Tibial artery (tissue), 4 donors: ENCODE data around the gene LOXHD1.

ENCODE experiments used
- DNase-seq, 2 donors: peaks; one replicate each; pipeline ENCODE4 v3.0.0-alpha.2; 2019
- H3K27ac ChIP-seq, 2 donors: fragments of 200-600 bp; sonication (generic) in 1 of 2; 1 replicate in 1 of 2; 2 replicates in 1 of 2; pipeline ENCODE4 v1.5.1; 2018 to 2019; ENCODE audit warnings: mild to moderate bottlenecking in 1 of 2
- H3K27me3 ChIP-seq, 2 donors: fragments of 200-600 bp; sonication (generic) in 1 of 2; one replicate each; pipeline versions ENCODE4 v1.5.1 to v1.6.0; 2016 to 2019
- H3K36me3 ChIP-seq, 3 donors: fragments of 200-600 bp; sonication (generic) in 2 of 3; one replicate each; pipeline ENCODE4 v1.5.1; 2016 to 2019; ENCODE audit warnings: mild to moderate bottlenecking in 2 of 3
- H3K4me1 ChIP-seq, 4 donors: fragments of 200-600 bp; sonication (generic) in 2 of 4; 1 replicate in 3 of 4; 2 replicates in 1 of 4; pipeline ENCODE4 v1.5.1; 2016 to 2019
- H3K4me3 ChIP-seq, 2 donors: fragments of 200-600 bp; sonication (generic) in 1 of 2; 1 replicate in 1 of 2; 2 replicates in 1 of 2; pipeline ENCODE4 v1.5.1; 2018 to 2019; ENCODE audit warnings: mild to moderate bottlenecking in 2 of 2
- H3K9me3 ChIP-seq, 3 donors: fragments of 200-600 bp; sonication (generic) in 1 of 3; one replicate each; pipeline ENCODE4 v1.5.1; 2016 to 2019
- intact Hi-C: fragments of 100-400 bp; cut with DNase I; formaldehyde crosslinking; loops from one replicate; pipeline ENCODE4 v1.15.0; 2023; ENCODE audit warnings: low total_unique reads
- TF ChIP-seq, protein P1 (sequence below), 2 experiments: fragments of 200-600 bp in 1 of 2; fragments of 450-650 bp in 1 of 2; IDR thresholded peaks; one replicate each; pipeline ENCODE4 v1.5.1; 2017 to 2019; ENCODE audit warnings: antibody characterized with exemption in 2 of 2, mild to moderate bottlenecking in 1 of 2, moderate library complexity in 1 of 2

Gene LOXHD1

DNA sequence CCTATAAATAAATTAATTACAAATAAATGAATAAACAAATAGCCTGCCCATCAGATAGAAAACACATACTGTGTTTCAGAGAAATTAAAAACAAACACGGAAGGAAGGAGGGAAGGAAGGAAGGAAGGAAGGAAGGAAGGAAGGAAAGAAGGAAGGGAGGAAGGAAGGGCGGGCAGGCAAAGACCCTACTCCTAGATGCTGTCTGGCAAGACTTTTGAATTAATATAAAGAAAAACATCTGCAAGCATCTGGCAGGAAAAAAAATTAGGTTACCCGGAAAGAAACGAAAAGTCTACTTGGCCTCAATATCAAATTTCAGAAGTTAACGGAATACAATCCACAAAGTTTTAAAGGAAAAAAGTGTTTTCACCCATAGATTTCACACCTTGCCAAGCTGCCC lies 49.1 kb downstream of the LOXHD1 start:
- DNase-seq: no peak
- H3K9me3 ChIP-seq: no peaks in the 10 kb centered on the region
- intact Hi-C loops: no loop called here
- TF ChIP-seq, protein P1, sequence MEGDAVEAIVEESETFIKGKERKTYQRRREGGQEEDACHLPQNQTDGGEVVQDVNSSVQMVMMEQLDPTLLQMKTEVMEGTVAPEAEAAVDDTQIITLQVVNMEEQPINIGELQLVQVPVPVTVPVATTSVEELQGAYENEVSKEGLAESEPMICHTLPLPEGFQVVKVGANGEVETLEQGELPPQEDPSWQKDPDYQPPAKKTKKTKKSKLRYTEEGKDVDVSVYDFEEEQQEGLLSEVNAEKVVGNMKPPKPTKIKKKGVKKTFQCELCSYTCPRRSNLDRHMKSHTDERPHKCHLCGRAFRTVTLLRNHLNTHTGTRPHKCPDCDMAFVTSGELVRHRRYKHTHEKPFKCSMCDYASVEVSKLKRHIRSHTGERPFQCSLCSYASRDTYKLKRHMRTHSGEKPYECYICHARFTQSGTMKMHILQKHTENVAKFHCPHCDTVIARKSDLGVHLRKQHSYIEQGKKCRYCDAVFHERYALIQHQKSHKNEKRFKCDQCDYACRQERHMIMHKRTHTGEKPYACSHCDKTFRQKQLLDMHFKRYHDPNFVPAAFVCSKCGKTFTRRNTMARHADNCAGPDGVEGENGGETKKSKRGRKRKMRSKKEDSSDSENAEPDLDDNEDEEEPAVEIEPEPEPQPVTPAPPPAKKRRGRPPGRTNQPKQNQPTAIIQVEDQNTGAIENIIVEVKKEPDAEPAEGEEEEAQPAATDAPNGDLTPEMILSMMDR (IDR thresholded peaks at IDR 0.05): no peak
- H3K27me3 ChIP-seq: peaks cover 0 to 2% of the 10 kb centered on the region in 2 donors
- H3K4me3 ChIP-seq: no peak overlapping the region
- no peaks in the 10 kb centered on the region for H3K36me3 ChIP-seq
- H3K4me1 ChIP-seq: no peaks in the 10 kb centered on the region
- no peak overlapping the region for H3K27ac ChIP-seq

DNA sequence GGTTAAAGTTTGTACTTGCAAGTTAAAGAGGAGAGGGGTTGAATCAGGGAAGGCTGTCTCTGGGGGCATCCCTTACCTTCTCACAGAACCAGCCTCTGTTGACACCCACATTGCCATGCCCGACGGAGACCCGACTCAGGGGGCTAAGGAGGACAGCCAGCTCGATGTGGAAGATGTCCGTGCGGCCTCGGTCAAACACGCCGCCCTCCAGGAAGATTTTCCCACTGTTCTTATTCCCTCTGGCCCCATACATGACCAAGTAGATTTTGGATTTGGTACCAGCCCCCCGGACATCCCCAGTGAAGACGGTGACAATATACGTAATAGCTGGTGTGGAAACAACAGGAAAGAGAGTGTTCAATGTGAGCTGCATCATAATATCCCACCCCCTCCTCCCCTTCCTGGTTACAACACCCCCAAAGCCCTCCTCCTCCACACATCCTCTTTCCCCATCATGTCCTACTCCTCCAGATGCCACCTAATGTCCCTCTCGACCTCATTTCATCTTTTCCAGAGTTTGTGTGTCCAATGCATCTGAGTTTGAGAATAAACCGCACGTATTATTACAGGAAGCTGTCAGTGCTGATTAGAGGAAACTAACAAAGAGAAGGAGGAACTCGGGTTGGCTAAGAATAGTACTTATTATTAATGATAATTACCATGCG lies 55.7 kb downstream of the LOXHD1 start:
- intact Hi-C loops: no loop called here

DNA sequence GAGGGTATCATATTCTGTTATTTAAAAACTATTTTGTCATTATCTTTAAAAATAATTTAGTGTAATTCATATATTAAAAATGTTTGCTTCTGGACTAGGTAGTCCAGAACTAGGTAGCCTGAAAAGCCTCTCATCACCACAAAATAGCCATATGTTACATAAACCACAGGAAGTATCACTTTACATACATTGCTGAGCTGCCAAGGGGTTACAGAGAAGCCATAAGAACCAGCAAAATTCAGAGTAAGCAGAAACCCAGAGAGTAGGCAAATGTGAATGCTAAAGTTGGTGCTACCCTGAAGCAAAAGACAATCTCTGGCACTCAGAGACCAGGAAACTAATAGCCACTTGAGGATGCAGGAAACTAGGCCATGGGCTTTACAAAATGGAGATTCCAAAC lies 60.9 kb downstream of the LOXHD1 start:
- H3K27me3 ChIP-seq: no peaks in the 10 kb centered on the region
- intact Hi-C loops: no loop called here
- TF ChIP-seq, protein P1 (IDR thresholded peaks at IDR 0.05): no peak
- no peaks in the 10 kb centered on the region for H3K36me3 ChIP-seq
- H3K27ac ChIP-seq: no peak overlapping the region
- no peaks in the 10 kb centered on the region for H3K4me1 ChIP-seq
- DNase-seq: no peak
- no peak overlapping the region for H3K4me3 ChIP-seq
- no peaks in the 10 kb centered on the region for H3K9me3 ChIP-seq

More for the DNA sequence above, 55.7 kb downstream of the LOXHD1 start:
- TF ChIP-seq, protein P1 (IDR thresholded peaks at IDR 0.05): no peak
- Histone ChIP-seq H3K27ac (no peak overlapping the region), H3K27me3 (no peaks in the 10 kb centered on the region), H3K4me3 (no peak overlapping the region), H3K4me1 (no peaks in the 10 kb centered on the region), H3K9me3 (no peaks in the 10 kb centered on the region), H3K36me3 (no peaks in the 10 kb centered on the region)
- no peak for DNase-seq

DNA sequence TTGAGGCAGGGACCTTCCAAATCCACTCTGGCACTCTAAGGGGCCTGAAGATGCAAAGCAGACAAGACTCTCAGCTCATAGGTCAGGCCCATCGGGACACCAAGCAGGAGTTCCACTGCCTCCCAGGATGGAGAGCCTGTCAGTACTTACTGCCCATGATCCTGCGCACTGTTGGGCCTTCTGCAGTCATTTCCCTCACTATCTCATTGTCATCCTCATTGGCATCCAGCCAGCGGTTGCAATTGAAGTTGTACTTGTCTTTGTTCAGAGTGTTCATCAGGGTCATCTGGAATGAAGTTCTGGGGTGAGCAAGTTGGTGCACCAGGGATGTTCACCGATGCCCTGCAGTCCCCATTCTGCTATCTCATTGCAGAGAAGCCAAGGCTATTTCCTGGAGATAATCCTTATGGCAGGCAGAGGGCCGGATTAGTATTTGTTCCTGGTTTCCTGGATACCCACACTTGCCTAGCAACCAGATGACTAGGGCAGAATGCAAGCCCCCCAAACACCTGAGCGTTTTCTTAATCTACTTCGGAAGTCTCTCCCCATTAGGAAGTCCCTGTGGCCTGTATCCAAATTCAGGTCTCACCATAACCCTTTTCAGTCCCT lies 65.1 kb downstream of the LOXHD1 start:
- no peaks in the 10 kb centered on the region for H3K4me1 ChIP-seq
- H3K36me3 ChIP-seq: no peaks in the 10 kb centered on the region
- no peaks in the 10 kb centered on the region for H3K27me3 ChIP-seq
- no peaks in the 10 kb centered on the region for H3K9me3 ChIP-seq
- DNase-seq: no peak
- TF ChIP-seq, protein P1 (IDR thresholded peaks at IDR 0.05): no peak
- no peak overlapping the region for H3K4me3 ChIP-seq
- H3K27ac ChIP-seq: no peak overlapping the region
- intact Hi-C loops: no loop called here

DNA sequence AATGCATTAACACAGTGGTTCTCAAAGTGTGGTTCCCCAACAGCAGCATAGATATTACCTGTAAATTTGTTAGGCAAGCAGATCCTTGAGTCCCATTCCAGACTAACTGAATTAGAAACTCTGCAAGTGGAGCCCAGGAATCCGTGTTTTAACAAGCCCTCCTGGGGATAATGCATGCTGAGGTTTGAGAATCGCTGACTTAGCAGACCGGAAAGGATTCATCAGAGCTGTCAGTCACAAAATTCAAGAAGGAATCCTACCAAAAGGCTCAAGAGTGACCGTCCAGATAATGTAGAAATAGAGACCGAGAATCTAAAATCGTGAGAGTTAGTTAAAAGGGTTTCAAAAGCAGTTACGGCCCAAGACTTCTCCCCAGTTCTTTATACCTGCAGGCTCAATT lies 66.9 kb downstream of the LOXHD1 start:
- no peaks in the 10 kb centered on the region for H3K4me1 ChIP-seq
- no peaks in the 10 kb centered on the region for H3K27me3 ChIP-seq
- TF ChIP-seq, protein P1 (IDR thresholded peaks at IDR 0.05): no peak
- no peaks in the 10 kb centered on the region for H3K36me3 ChIP-seq
- H3K4me3 ChIP-seq: no peak overlapping the region
- DNase-seq: no peak
- intact Hi-C loops: no loop called here
- no peaks in the 10 kb centered on the region for H3K9me3 ChIP-seq
- no peak overlapping the region for H3K27ac ChIP-seq
